Transverse colon (tissue), 4 donors: ENCODE data around the gene FCHSD2. TPM values are rescaled to one million over a fixed set of nuclear protein-coding genes. Genes with fewer than 3 reads are reported as not detected.

Experiments used
- DNase-seq: peaks from one replicate; pipeline ENCODE4 v3.0.0-alpha.2; 2019
- H3K27ac ChIP-seq, 4 donors: fragments of 200-600 bp; sonication (generic); 2 replicates each; pipeline ENCODE4 v1.5.1; 2016 to 2018; ENCODE audit warnings: inconsistent platforms in 4 of 4
- H3K27me3 ChIP-seq: fragments of 200-600 bp; sonication (generic); 2 replicates; pipeline ENCODE4 v1.5.1; 2017; ENCODE audit warnings: inconsistent platforms
- H3K36me3 ChIP-seq, 4 donors: fragments of 200-600 bp; sonication (generic); 2 replicates each; pipeline ENCODE4 v1.5.1; 2017 to 2019; ENCODE audit warnings: inconsistent platforms in 4 of 4
- H3K4me1 ChIP-seq, 4 donors: fragments of 200-600 bp; sonication (generic); 2 replicates each; pipeline ENCODE4 v1.5.1; 2017 to 2020; ENCODE audit warnings: inconsistent platforms in 4 of 4
- H3K4me3 ChIP-seq, 4 donors: fragments of 200-600 bp; sonication (generic); 1 replicate in 1 of 4; 2 replicates in 3 of 4; pipeline versions ENCODE4 v1.5.1 to v1.6.1; 2017 to 2019; ENCODE audit warnings: inconsistent platforms in 4 of 4
- H3K9me3 ChIP-seq, 2 donors: fragments of 200-600 bp; sonication (generic); 2 replicates each; pipeline ENCODE4 v1.5.1; 2017 to 2019; ENCODE audit warnings: inconsistent platforms in 2 of 2
- EP300 ChIP-seq: sonication (generic); formaldehyde crosslinking; IDR thresholded peaks from one replicate; pipeline ENCODE4 v1.6.1; 2017; ENCODE audit warnings: antibody characterized with exemption, low read depth
- POLR2A ChIP-seq: fragments of 450-650 bp; IDR thresholded peaks from one replicate; pipeline ENCODE4 v1.6.1; 2016; ENCODE audit warnings: antibody characterized with exemption, mild to moderate bottlenecking, moderate library complexity
- POLR2AphosphoS5 ChIP-seq, 3 donors: sonication (generic); formaldehyde crosslinking; IDR thresholded peaks; one replicate each; pipeline ENCODE4 v1.6.1; 2016; ENCODE audit warnings: antibody characterized with exemption in 3 of 3
- WGBS, 2 donors: methylation state at CpG; one replicate each; pipeline ENCODE4 v1.1.5; 2018; ENCODE audit warnings: low coverage in 1 of 2; 5-methylcytosine and 5-hydroxymethylcytosine counted together
- in situ Hi-C, 4 donors: fragments of 200-750 bp; cut with MboI; loops; one replicate each; pipeline versions ENCODE4 v1.15.0 to v1.15.1; 2017; ENCODE audit warnings: low sequenced_read_pairs in 3 of 4, low pct_ligation_motif_present in 1 of 4, low pct_unique_long_range_greater_than_20kb in 1 of 4
- intact Hi-C: fragments of 100-400 bp; cut with DNase I; formaldehyde crosslinking; loops from one replicate; pipeline ENCODE4 v1.15.1; 2023; ENCODE audit warnings: low total_unique reads
- total RNA-seq, 4 donors: library from RNA; depleted of rRNA; stranded (reverse); fragments of >200 nt; gene quantifications; one replicate each; pipeline ENCODE4 v1.1.0, GENCODE V29; 2016
- TF ChIP-seq, protein P1 (sequence below), 5 experiments: fragments of 200-600 bp in 3 of 5; fragments of 450-650 bp in 2 of 5; sonication (generic) in 3 of 5; IDR thresholded peaks; 1 replicate in 2 of 5; 2 replicates in 3 of 5; pipeline ENCODE4 v1.5.1; 2016 to 2017; ENCODE audit warnings: antibody characterized with exemption in 5 of 5, inconsistent platforms in 3 of 5, mild to moderate bottlenecking in 2 of 5, moderate library complexity in 1 of 5

The FCHSD2 gene
- total RNA-seq, 4 donors from 2014 or later: 9.1 to 15.9 (median 15.0) TPM

DNA sequence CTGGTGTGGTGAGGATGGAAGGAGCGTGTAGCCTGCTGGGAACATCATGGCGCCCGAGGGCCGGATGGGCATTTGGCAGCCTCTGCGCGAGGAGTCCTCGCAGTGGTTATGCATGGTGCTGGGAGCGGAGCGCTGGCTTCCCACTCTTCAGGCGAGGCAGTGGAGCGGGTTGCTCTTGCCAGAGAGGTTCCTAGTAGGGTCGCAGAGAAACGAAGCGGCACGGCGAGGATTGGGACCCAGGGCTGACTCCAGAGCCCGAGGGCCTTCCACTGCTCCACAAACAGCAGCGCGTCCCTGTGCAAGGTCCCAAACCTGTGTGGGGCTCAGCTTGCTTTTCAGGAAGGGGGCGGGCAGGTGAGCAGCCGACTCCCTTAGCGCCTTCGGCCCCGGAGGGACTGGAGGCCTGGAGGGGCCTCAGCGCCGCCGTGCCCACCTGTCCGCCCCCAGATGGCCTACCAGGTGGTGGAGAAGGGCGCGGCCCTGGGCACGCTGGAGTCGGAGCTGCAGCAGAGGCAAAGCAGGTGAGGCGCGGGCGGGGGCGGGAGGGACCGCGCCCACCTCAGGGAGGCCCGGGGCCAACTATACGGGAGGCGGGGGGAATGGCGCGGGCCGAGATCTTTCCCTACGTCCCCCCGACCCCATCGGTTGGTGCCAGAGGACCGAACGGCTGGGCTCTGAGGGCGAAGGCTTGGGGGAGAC is 320.7 kb downstream of the FCHSD2 start:
- 59% methylated on average over 28 of the region's 50 CpGs; no CpG with 5 or more reads in 1 of the 2 donors for WGBS, 2 donors
- DNase-seq: peak; percentile 52
- Histone ChIP-seq H3K27ac (peak overlapping the region; percentile 63 to 72 (median 70)), H3K27me3 (no peaks in the 10 kb centered on the region), H3K9me3 (no peaks in the 10 kb centered on the region), H3K4me3 (peak overlapping the region; percentile 27 to 47 (median 36)), H3K36me3 (no peaks in the 10 kb centered on the region), H3K4me1 (peaks cover 5 to 17% (median 11%) of the 10 kb centered on the region in 4 donors)
- in situ Hi-C loops (no loop called here), intact Hi-C loops (no loop called here)
- TF ChIP-seq, protein P1, sequence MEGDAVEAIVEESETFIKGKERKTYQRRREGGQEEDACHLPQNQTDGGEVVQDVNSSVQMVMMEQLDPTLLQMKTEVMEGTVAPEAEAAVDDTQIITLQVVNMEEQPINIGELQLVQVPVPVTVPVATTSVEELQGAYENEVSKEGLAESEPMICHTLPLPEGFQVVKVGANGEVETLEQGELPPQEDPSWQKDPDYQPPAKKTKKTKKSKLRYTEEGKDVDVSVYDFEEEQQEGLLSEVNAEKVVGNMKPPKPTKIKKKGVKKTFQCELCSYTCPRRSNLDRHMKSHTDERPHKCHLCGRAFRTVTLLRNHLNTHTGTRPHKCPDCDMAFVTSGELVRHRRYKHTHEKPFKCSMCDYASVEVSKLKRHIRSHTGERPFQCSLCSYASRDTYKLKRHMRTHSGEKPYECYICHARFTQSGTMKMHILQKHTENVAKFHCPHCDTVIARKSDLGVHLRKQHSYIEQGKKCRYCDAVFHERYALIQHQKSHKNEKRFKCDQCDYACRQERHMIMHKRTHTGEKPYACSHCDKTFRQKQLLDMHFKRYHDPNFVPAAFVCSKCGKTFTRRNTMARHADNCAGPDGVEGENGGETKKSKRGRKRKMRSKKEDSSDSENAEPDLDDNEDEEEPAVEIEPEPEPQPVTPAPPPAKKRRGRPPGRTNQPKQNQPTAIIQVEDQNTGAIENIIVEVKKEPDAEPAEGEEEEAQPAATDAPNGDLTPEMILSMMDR (IDR thresholded peaks at IDR 0.05): no peak
- TF ChIP-seq EP300: no peak
- no peak for TF ChIP-seq POLR2AphosphoS5 (IDR thresholded peaks at IDR 0.05)
- TF ChIP-seq POLR2A: no peak

DNA sequence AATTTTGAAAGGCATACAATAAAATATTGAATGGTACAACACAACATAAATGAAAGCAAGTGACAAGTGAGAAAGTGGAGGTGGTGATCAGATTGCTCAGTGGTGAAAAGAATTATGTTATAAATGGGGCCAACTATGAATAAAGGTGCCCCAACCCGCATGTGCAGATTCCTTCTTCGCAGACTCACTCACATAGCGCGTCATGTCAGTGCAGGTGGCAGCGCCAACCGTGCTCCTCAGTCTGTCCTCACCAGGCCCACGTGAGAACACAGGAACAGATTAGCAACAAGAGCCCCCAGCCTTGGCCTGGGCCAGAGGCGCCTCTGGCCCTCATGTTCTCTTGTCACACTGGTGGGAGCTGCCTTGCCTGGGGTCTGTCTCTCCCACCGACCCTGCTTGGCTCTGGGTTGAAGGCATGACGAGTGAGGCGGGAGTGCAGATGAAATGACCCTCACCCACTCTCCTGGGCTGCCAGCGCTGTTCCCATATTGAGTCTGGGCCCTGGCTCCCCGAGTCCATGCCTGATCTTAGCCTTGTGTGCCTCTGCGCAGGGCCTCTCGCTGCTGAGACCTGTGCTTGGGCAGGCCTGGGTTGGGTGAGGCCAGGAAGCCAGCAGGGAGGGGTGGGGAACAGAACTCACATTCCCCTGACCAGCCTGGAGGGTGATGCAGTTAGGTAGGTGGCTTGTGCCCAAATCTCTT is 321.5 kb downstream of the FCHSD2 start:
- Histone ChIP-seq H3K4me1 (peaks cover 5 to 25% (median 17%) of the 10 kb centered on the region in 4 donors), H3K27ac (no peak overlapping the region), H3K4me3 (no peak overlapping the region), H3K9me3 (no peaks in the 10 kb centered on the region), H3K27me3 (no peaks in the 10 kb centered on the region), H3K36me3 (no peaks in the 10 kb centered on the region)
- in situ Hi-C loops (no loop called here), intact Hi-C loops (no loop called here)
- WGBS, 2 donors: 96% methylated on average over 4 to 15 of the region's 15 CpGs
- TF ChIP-seq POLR2AphosphoS5 (IDR thresholded peaks at IDR 0.05) (no peak), POLR2A (no peak)
- TF ChIP-seq, protein P1 (IDR thresholded peaks at IDR 0.05): no peak
- no peak for DNase-seq

DNA sequence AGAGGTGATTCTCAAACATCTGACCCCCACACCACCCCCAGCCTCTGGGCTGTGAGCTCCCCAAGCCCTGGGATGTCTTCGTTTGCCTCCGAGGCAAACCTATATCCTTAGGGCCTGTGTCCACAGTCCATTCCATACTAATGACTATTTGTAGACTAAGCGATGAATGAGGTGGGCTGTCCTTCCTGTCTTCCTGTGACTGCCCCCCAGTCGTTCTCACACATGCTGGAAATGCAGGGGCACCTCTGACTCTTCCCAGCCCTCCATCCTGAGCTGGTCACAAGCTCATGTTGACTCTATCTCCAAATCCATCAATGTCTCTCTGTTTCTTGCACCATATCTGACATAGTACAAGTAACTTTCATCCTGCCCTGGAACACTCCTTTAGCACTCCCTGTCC is 323.1 kb downstream of the FCHSD2 start:
- no peak for DNase-seq
- Histone ChIP-seq H3K27me3 (no peaks in the 10 kb centered on the region), H3K4me3 (no peak overlapping the region), H3K36me3 (no peaks in the 10 kb centered on the region), H3K9me3 (no peaks in the 10 kb centered on the region), H3K4me1 (peaks cover 9 to 33% (median 26%) of the 10 kb centered on the region in 4 donors), H3K27ac (no peak overlapping the region)
- TF ChIP-seq POLR2AphosphoS5 (IDR thresholded peaks at IDR 0.05) (no peak), POLR2A (no peak), EP300 (no peak)
- TF ChIP-seq, protein P1 (IDR thresholded peaks at IDR 0.05): no peak
- in situ Hi-C loops: no loop called here
- intact Hi-C loops: no loop called here
- 90% methylated on average over 4 of the region's 4 CpGs; no CpG with 5 or more reads in 1 of the 2 donors for WGBS, 2 donors

DNA sequence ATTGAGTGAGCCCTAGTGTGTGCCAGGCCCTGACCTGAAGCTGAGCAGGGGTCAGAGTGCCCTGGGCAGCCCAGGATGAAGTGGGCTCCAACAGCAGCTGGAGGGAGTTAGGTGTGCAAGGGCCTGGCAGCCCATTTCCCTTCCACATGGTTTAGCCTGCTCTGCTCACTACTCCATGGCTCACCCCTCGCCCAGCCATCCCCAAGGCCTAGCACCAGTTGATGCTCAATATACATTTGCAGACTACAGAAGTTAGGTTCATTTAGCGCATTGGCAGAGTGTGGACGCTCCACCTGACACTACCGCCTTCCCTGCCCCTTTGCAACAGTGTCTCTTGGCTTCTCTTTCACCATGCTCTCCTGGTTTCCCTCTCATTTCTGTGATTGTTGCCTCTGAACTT is 324.2 kb downstream of the FCHSD2 start:
- intact Hi-C loops: no loop called here
- WGBS, 2 donors: 97% methylated on average over 4 of the region's 4 CpGs; no CpG with 5 or more reads in 1 of the 2 donors
- no peaks in the 10 kb centered on the region for H3K36me3 ChIP-seq

More for the DNA sequence above, 324.2 kb downstream of the FCHSD2 start:
- Histone ChIP-seq H3K4me3 (no peak overlapping the region), H3K4me1 (peaks cover 12 to 41% (median 34%) of the 10 kb centered on the region in 4 donors), H3K27ac (no peak overlapping the region), H3K9me3 (no peaks in the 10 kb centered on the region), H3K27me3 (no peaks in the 10 kb centered on the region)
- TF ChIP-seq POLR2AphosphoS5 (IDR thresholded peaks at IDR 0.05): no peak
- no peak for TF ChIP-seq EP300
- TF ChIP-seq, protein P1 (IDR thresholded peaks at IDR 0.05): no peak
- TF ChIP-seq POLR2A: no peak
- no peak for DNase-seq
- in situ Hi-C loops: no loop called here
